Immature natural killer cell (primary cell): ENCODE measurements around the gene MEIS2. TPM values are rescaled to one million over a fixed set of nuclear protein-coding genes. Genes with fewer than 3 reads are reported as not detected.

Source experiments
- DNase-seq, 3 donors: peaks; one replicate each; pipeline ENCODE4 v3.0.0; 2022; ENCODE audit warnings: mixed read lengths in 1 of 3
- H3K27ac Mint-ChIP-seq, 6 donors: one replicate each; pipeline ENCODE4 v1.8.0; 2020; ENCODE audit warnings: mixed read lengths in 6 of 6, mild to moderate bottlenecking in 5 of 6, inconsistent platforms in 4 of 6, moderate library complexity in 3 of 6
- H3K27me3 Mint-ChIP-seq, 3 donors: one replicate each; pipeline ENCODE4 v1.8.0; 2020 to 2021; ENCODE audit warnings: low read depth in 3 of 3, mild to moderate bottlenecking in 3 of 3, mixed read lengths in 3 of 3, moderate library complexity in 3 of 3, inconsistent platforms in 1 of 3
- H3K36me3 Mint-ChIP-seq, 3 donors: one replicate each; pipeline ENCODE4 v1.8.0; 2020; ENCODE audit warnings: mixed read lengths in 3 of 3, inconsistent platforms in 2 of 3, mild to moderate bottlenecking in 2 of 3
- H3K4me1 Mint-ChIP-seq, 2 donors: one replicate each; pipeline ENCODE4 v1.8.0; 2020; ENCODE audit warnings: inconsistent platforms in 2 of 2, mild to moderate bottlenecking in 2 of 2, mixed read lengths in 2 of 2, moderate library complexity in 1 of 2
- H3K4me3 Mint-ChIP-seq, 5 donors: one replicate each; pipeline ENCODE4 v1.8.0; 2020; ENCODE audit warnings: mild to moderate bottlenecking in 5 of 5, mixed read lengths in 5 of 5, inconsistent platforms in 3 of 5, moderate library complexity in 3 of 5
- H3K9me3 Mint-ChIP-seq, 6 donors: one replicate each; pipeline ENCODE4 v1.8.0; 2020; ENCODE audit warnings: mild to moderate bottlenecking in 6 of 6, mixed read lengths in 6 of 6, inconsistent platforms in 4 of 6, moderate library complexity in 3 of 6
- polyA plus RNA-seq, 3 donors: library from polyadenylated mRNA; unstranded; fragments of 300-500 nt; fragmentation: Illumina TruSeq; gene quantifications; one replicate each; pipeline ENCODE4 v1.2.3, GENCODE V29; 2021

Gene MEIS2
- polyA plus RNA-seq, 3 donors from 2014 or later, result not detected

GRCh38 chr15:37045859-37046740 is 54.2 kb downstream of the MEIS2 start:
- Mint-ChIP-seq H3K36me3 (no peaks in the 10 kb centered on the region), H3K4me1 (no peaks in the 10 kb centered on the region), H3K27ac (no peak overlapping the region), H3K27me3 (peaks cover 0 to 2% (median 0%) of the 10 kb centered on the region in 3 donors), H3K4me3 (no peak overlapping the region), H3K9me3 (peaks cover 0 to 5% (median 3%) of the 10 kb centered on the region in 6 donors)
- no peak for DNase-seq

GRCh38 chr15:37044915-37045648 is 55.3 kb downstream of the MEIS2 start:
- no peak for DNase-seq
- Mint-ChIP-seq H3K9me3 (peaks cover 0 to 5% (median 4%) of the 10 kb centered on the region in 6 donors), H3K36me3 (no peaks in the 10 kb centered on the region), H3K4me1 (no peaks in the 10 kb centered on the region), H3K27ac (no peak overlapping the region), H3K4me3 (no peak overlapping the region), H3K27me3 (peaks cover 0 to 2% (median 0%) of the 10 kb centered on the region in 3 donors)

GRCh38 chr15:37041836-37042235 is 58.5 kb downstream of the MEIS2 start:
- no peaks in the 10 kb centered on the region for H3K36me3 Mint-ChIP-seq
- no peak overlapping the region for H3K4me3 Mint-ChIP-seq
- no peaks in the 10 kb centered on the region for H3K4me1 Mint-ChIP-seq
- no peak overlapping the region for H3K27ac Mint-ChIP-seq
- no peak for DNase-seq
- peaks cover 0 to 2% (median 1%) of the 10 kb centered on the region in 3 donors for H3K27me3 Mint-ChIP-seq
- peaks cover 3 to 6% (median 5%) of the 10 kb centered on the region in 6 donors for H3K9me3 Mint-ChIP-seq

GRCh38 chr15:37041042-37041441 is 59.3 kb downstream of the MEIS2 start:
- Mint-ChIP-seq H3K4me3 (no peak overlapping the region), H3K36me3 (no peaks in the 10 kb centered on the region), H3K4me1 (no peaks in the 10 kb centered on the region), H3K27ac (no peak overlapping the region), H3K9me3 (peaks cover 1 to 6% (median 4%) of the 10 kb centered on the region in 6 donors), H3K27me3 (peaks cover 0 to 2% (median 1%) of the 10 kb centered on the region in 3 donors)
- DNase-seq, result no peak

- no peak for DNase-seq
- Mint-ChIP-seq H3K27ac (no peak overlapping the region), H3K9me3 (peaks cover 2 to 6% (median 4%) of the 10 kb centered on the region in 6 donors), H3K27me3 (peaks cover 0 to 2% (median 1%) of the 10 kb centered on the region in 3 donors), H3K4me3 (no peak overlapping the region), H3K4me1 (no peaks in the 10 kb centered on the region), H3K36me3 (no peaks in the 10 kb centered on the region)
Observed at GRCh38 chr15:37040072-37040742, 60.1 kb downstream of the MEIS2 start.

GRCh38 chr15:37038716-37039106 is 61.6 kb downstream of the MEIS2 start:
- H3K9me3 Mint-ChIP-seq, result peaks cover 1 to 9% (median 4%) of the 10 kb centered on the region in 6 donors
- H3K4me3 Mint-ChIP-seq, result no peak overlapping the region
- H3K27ac Mint-ChIP-seq, result no peak overlapping the region
- peaks cover 0 to 1% (median 0%) of the 10 kb centered on the region in 3 donors for H3K27me3 Mint-ChIP-seq
- DNase-seq, result no peak
- H3K36me3 Mint-ChIP-seq, result no peaks in the 10 kb centered on the region
- no peaks in the 10 kb centered on the region for H3K4me1 Mint-ChIP-seq

- no peaks in the 10 kb centered on the region for H3K36me3 Mint-ChIP-seq
- no peaks in the 10 kb centered on the region for H3K4me1 Mint-ChIP-seq
- H3K27ac Mint-ChIP-seq, result no peak overlapping the region
- no peak for DNase-seq
- H3K27me3 Mint-ChIP-seq, result peaks cover 0 to 1% (median 0%) of the 10 kb centered on the region in 3 donors
- H3K4me3 Mint-ChIP-seq, result no peak overlapping the region
- peaks cover 1 to 11% (median 4%) of the 10 kb centered on the region in 6 donors for H3K9me3 Mint-ChIP-seq
Observed at GRCh38 chr15:37037850-37038715, 62.3 kb downstream of the MEIS2 start.

- Mint-ChIP-seq H3K4me3 (no peak overlapping the region), H3K36me3 (no peaks in the 10 kb centered on the region), H3K4me1 (no peaks in the 10 kb centered on the region), H3K27me3 (peaks cover 0 to 1% (median 0%) of the 10 kb centered on the region in 3 donors), H3K9me3 (peaks cover 1 to 11% (median 4%) of the 10 kb centered on the region in 6 donors), H3K27ac (no peak overlapping the region)
- DNase-seq, result no peak
Observed at GRCh38 chr15:37037071-37037655, 63.2 kb downstream of the MEIS2 start.

- H3K27ac Mint-ChIP-seq, result no peak overlapping the region
- H3K4me1 Mint-ChIP-seq, result no peaks in the 10 kb centered on the region
- no peaks in the 10 kb centered on the region for H3K36me3 Mint-ChIP-seq
- peaks cover 0 to 11% (median 4%) of the 10 kb centered on the region in 6 donors for H3K9me3 Mint-ChIP-seq
- H3K4me3 Mint-ChIP-seq, result no peak overlapping the region
- no peak for DNase-seq
- peaks cover 0 to 2% (median 1%) of the 10 kb centered on the region in 3 donors for H3K27me3 Mint-ChIP-seq
Observed at GRCh38 chr15:37034835-37035748, 65.3 kb downstream of the MEIS2 start.

GRCh38 chr15:37034392-37034791 is 66.0 kb downstream of the MEIS2 start:
- peaks cover 0 to 12% (median 4%) of the 10 kb centered on the region in 6 donors for H3K9me3 Mint-ChIP-seq
- peaks cover 0 to 2% (median 1%) of the 10 kb centered on the region in 3 donors for H3K27me3 Mint-ChIP-seq
- H3K27ac Mint-ChIP-seq, result no peak overlapping the region
- no peaks in the 10 kb centered on the region for H3K4me1 Mint-ChIP-seq
- H3K36me3 Mint-ChIP-seq, result no peaks in the 10 kb centered on the region
- DNase-seq, result no peak
- H3K4me3 Mint-ChIP-seq, result no peak overlapping the region

- peaks cover 0 to 2% (median 1%) of the 10 kb centered on the region in 3 donors for H3K27me3 Mint-ChIP-seq
- DNase-seq, result no peak
- H3K27ac Mint-ChIP-seq, result no peak overlapping the region
- H3K4me1 Mint-ChIP-seq, result no peaks in the 10 kb centered on the region
- H3K4me3 Mint-ChIP-seq, result no peak overlapping the region
- peaks cover 0 to 12% (median 4%) of the 10 kb centered on the region in 6 donors for H3K9me3 Mint-ChIP-seq
- no peaks in the 10 kb centered on the region for H3K36me3 Mint-ChIP-seq
Observed at GRCh38 chr15:37032091-37032775, 68.1 kb downstream of the MEIS2 start.
